ENCODE data around the gene ZNF710. TPM values are rescaled to one million over a fixed set of nuclear protein-coding genes. Genes with fewer than 3 reads are reported as not detected.

ZNF710 gene
- total and polyA plus RNA-seq, 2 of the 4 experiments (the other 2 are of a cell fraction): 7.6 to 8.2 TPM

DNA sequence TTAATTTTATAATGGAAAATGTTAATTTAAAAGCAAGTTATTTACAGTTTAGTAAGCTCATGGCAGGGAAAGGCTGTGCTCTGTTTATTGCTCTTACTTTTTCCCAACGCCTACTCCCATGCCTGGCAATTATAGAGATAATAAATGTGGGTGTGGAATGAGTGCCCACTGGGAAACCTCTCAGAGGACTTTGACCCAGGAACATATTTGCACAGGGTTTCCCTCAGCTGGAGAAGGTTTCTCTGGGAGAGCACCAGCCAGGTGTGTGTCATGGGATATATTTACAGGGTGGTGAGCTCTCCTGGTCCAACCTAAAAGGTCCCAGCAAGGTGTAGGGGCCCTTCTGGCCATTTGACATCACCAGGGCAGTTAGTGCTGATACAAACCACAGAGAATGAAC is 27.9 kb downstream of the ZNF710 start:
- no peak for DNase-seq
- Histone ChIP-seq H3K4me3 (ENCODE audit: insufficient read depth, low read depth, low read length) (no peak overlapping the region), H2BK120ac (ENCODE audit: low read depth, low read length) (no peak overlapping the region), H3K14ac (replicated peaks; ENCODE audit: low read depth, low read length) (no peak overlapping the region), H3K4ac (ENCODE audit: low read depth, low read length) (no peak overlapping the region), H3K4me1 (ENCODE audit: control insufficient read depth, insufficient read depth, low read length) (peaks cover 11% of the 10 kb centered on the region; the same call in 1 of the 2 replicates), H3K9me1 (ENCODE audit: insufficient read depth, low read length) (peaks cover 20% of the 10 kb centered on the region), H4K8ac (ENCODE audit: low read depth in 2 of 2, low read length in 2 of 2) (no peak overlapping the region), H4K91ac (ENCODE audit: insufficient read depth, low read depth, low read length) (no peak overlapping the region), H3K36me3 (ENCODE audit: control insufficient read depth, insufficient read depth, low read length) (peaks cover 1% of the 10 kb centered on the region; the same call in 1 of the 2 replicates), H2AK9ac (replicated peaks; ENCODE audit: low read depth, low read length, poor library complexity) (no peak overlapping the region), H2BK5ac (ENCODE audit: low read depth, low read length, poor library complexity, severe bottlenecking) (no peak overlapping the region), H2AK5ac (ENCODE audit: low read depth, low read length) (no peak overlapping the region), H3K9ac (ENCODE audit: low read depth, low read length) (no peak overlapping the region), H3K27ac (ENCODE audit: insufficient read depth, low read length) (no peak overlapping the region), H4K5ac (ENCODE audit: low read depth, low read length) (no peak overlapping the region), H3K23ac (ENCODE audit: low read depth, low read length) (no peak overlapping the region), H3K27me3 (ENCODE audit: control insufficient read depth, insufficient read depth, low read length) (no peaks in the 10 kb centered on the region), H3K56ac (ENCODE audit: extremely low read depth, insufficient read depth, low read length) (no peak overlapping the region), H4K20me1 (ENCODE audit: insufficient read depth, low read length) (peaks cover 11% of the 10 kb centered on the region; the same call in 1 of the 2 replicates), H2BK15ac (ENCODE audit: low read depth, low read length) (no peak overlapping the region), H2BK20ac (ENCODE audit: low read depth, low read length) (no peak overlapping the region), H2AFZ (replicated peaks; ENCODE audit: low read length, poor library complexity) (no peak overlapping the region), H3K4me2 (ENCODE audit: low read depth, low read length) (no peak overlapping the region), H3K18ac (ENCODE audit: low read depth, low read length) (no peak overlapping the region), H3K79me1 (ENCODE audit: low read depth in 1 of 2, low read length in 2 of 2) (peaks cover 24 to 52% of the 10 kb centered on the region in 2 experiments), H3K9me3 (ENCODE audit: control insufficient read depth, insufficient read depth, low read length) (no peaks in the 10 kb centered on the region)
- CTCF ChIA-PET: no interaction called here
- ATAC-seq (ENCODE audit: low read depth): no peak
- BruUV-seq (replicated peaks): no TSS peak
- in situ Hi-C loops (cut with MboI; ENCODE audit: low sequenced_read_pairs): no loop called here
- dilution Hi-C loops (cut with HindIII; ENCODE audit: low sequenced_read_pairs, unreplicated experiment): no loop called here
- intact Hi-C loops (cut with micrococcal nuclease): no loop called here
- TF ChIP-seq FOS (IDR thresholded peaks at IDR 0.05; ENCODE audit: low read depth, low read length): no peak
- TF ChIP-seq MXI1 (IDR thresholded peaks at IDR 0.05; ENCODE audit: borderline replicate concordance, low read depth, low read length): no peak
- TF ChIP-seq RAD21 (IDR thresholded peaks at IDR 0.05; ENCODE audit: low read length): no peak
- no peak for TF ChIP-seq MAZ (IDR thresholded peaks at IDR 0.05; ENCODE audit: borderline replicate concordance, low read depth, low read length)
- no peak for TF ChIP-seq BHLHE40 (IDR thresholded peaks at IDR 0.05; ENCODE audit: low read depth, low read length)
- TF ChIP-seq, protein P1, sequence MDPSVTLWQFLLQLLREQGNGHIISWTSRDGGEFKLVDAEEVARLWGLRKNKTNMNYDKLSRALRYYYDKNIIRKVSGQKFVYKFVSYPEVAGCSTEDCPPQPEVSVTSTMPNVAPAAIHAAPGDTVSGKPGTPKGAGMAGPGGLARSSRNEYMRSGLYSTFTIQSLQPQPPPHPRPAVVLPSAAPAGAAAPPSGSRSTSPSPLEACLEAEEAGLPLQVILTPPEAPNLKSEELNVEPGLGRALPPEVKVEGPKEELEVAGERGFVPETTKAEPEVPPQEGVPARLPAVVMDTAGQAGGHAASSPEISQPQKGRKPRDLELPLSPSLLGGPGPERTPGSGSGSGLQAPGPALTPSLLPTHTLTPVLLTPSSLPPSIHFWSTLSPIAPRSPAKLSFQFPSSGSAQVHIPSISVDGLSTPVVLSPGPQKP (IDR thresholded peaks at IDR 0.05; ENCODE audit: borderline replicate concordance, low read depth, low read length): no peak
- no peak for TF ChIP-seq RCOR1 (IDR thresholded peaks at IDR 0.05; ENCODE audit: insufficient replicate concordance, low read length)
- TF ChIP-seq MAFK (IDR thresholded peaks at IDR 0.05; ENCODE audit: low read depth, low read length): no peak
- TF ChIP-seq, protein P2, sequence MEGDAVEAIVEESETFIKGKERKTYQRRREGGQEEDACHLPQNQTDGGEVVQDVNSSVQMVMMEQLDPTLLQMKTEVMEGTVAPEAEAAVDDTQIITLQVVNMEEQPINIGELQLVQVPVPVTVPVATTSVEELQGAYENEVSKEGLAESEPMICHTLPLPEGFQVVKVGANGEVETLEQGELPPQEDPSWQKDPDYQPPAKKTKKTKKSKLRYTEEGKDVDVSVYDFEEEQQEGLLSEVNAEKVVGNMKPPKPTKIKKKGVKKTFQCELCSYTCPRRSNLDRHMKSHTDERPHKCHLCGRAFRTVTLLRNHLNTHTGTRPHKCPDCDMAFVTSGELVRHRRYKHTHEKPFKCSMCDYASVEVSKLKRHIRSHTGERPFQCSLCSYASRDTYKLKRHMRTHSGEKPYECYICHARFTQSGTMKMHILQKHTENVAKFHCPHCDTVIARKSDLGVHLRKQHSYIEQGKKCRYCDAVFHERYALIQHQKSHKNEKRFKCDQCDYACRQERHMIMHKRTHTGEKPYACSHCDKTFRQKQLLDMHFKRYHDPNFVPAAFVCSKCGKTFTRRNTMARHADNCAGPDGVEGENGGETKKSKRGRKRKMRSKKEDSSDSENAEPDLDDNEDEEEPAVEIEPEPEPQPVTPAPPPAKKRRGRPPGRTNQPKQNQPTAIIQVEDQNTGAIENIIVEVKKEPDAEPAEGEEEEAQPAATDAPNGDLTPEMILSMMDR (conservative IDR thresholded peaks at IDR 0.05; ENCODE audit: low read depth, low read length): no peak
- TF ChIP-seq, protein P3, sequence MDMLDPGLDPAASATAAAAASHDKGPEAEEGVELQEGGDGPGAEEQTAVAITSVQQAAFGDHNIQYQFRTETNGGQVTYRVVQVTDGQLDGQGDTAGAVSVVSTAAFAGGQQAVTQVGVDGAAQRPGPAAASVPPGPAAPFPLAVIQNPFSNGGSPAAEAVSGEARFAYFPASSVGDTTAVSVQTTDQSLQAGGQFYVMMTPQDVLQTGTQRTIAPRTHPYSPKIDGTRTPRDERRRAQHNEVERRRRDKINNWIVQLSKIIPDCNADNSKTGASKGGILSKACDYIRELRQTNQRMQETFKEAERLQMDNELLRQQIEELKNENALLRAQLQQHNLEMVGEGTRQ (IDR thresholded peaks at IDR 0.05; ENCODE audit: low read depth, low read length): no peak
- no peak for TF ChIP-seq SMC3 (IDR thresholded peaks at IDR 0.05; ENCODE audit: low read depth, low read length)
- no peak for TF ChIP-seq CHD1 (IDR thresholded peaks at IDR 0.05; ENCODE audit: low read depth, low read length)
- no peak for TF ChIP-seq POLR2A (IDR thresholded peaks at IDR 0.05; ENCODE audit: low read depth, low read length)
- TF ChIP-seq CEBPB (IDR thresholded peaks at IDR 0.05; ENCODE audit: low read depth, low read length): no peak
- no peak for TF ChIP-seq NFE2L2 (IDR thresholded peaks at IDR 0.05; ENCODE audit: low read depth, low read length)
- no peak for TF ChIP-seq RFX5 (IDR thresholded peaks at IDR 0.05; ENCODE audit: low read depth, low read length)
- POLR2A ChIA-PET (ENCODE audit: unreplicated experiment): no interaction called here
- WGBS, 2 experiments (ENCODE audit: extremely low coverage in 2 of 2, insufficient read length in 1 of 2): no CpG with 5 or more reads among the region's 1 CpG
